H4 (cell line): Measurements from ENCODE around the gene CDH18. TPM values are rescaled to one million over a fixed set of nuclear protein-coding genes. Genes with fewer than 3 reads are reported as not detected.
A peak's percentile ranks its signal among the peaks of the same experiment; 100 is the strongest.
"Not testable (repeated sequence)": the region's sequence is repeated elsewhere in the genome, so short reads cannot be mapped to it uniquely, and the experiment has no call there.

Experiments
- DNase-seq: peaks from one replicate; pipeline ENCODE4 v3.0.0-alpha.2; 2015; ENCODE audit warnings: low spot score
- total RNA-seq: library from RNA; depleted of rRNA; stranded (reverse); fragments of >200 nt; shearing (Covaris generic); gene quantifications from 2 replicates; pipeline ENCODE4 v1.2.3, GENCODE V29; 2014

Gene CDH18
- total RNA-seq, 1 experiment from 2014 or later, result 3.2 TPM

GRCh38 chr5:19862711-19863110, 125.3 kb downstream of the CDH18 start:
- no peak for DNase-seq

- no peak for DNase-seq
Measured at GRCh38 chr5:19859020-19859419, 129.0 kb downstream of the CDH18 start.

- DNase-seq, result peak; percentile 51
Measured at GRCh38 chr5:19855931-19856330, 132.1 kb downstream of the CDH18 start.

GRCh38 chr5:19855453-19855852, 132.5 kb downstream of the CDH18 start:
- no peak for DNase-seq

- DNase-seq, result no peak
Measured at GRCh38 chr5:19855031-19855430, 133.0 kb downstream of the CDH18 start.

- DNase-seq, result no peak
Measured at GRCh38 chr5:19853616-19854240, 134.3 kb downstream of the CDH18 start.

- no peak for DNase-seq
Measured at GRCh38 chr5:19837536-19838174, 150.3 kb downstream of the CDH18 start.

- DNase-seq, result no peak
Measured at GRCh38 chr5:19835442-19835841, 152.6 kb downstream of the CDH18 start.

GRCh38 chr5:19812720-19813119, 175.3 kb downstream of the CDH18 start:
- DNase-seq, result not testable (repeated sequence)

- DNase-seq, result no peak
Measured at GRCh38 chr5:19806756-19807155, 181.2 kb downstream of the CDH18 start.

- DNase-seq, result no peak
Measured at GRCh38 chr5:19802686-19803085, 185.3 kb downstream of the CDH18 start.

- DNase-seq, result peak; percentile 67
Measured at GRCh38 chr5:19795218-19795617, 192.8 kb downstream of the CDH18 start.

GRCh38 chr5:19790829-19791466, 197.1 kb downstream of the CDH18 start:
- DNase-seq, result no peak

- DNase-seq, result no peak
Measured at GRCh38 chr5:19782566-19782965, 205.4 kb downstream of the CDH18 start.

GRCh38 chr5:19777363-19777762, 210.6 kb downstream of the CDH18 start:
- DNase-seq, result no peak

- DNase-seq, result not testable (repeated sequence)
Measured at GRCh38 chr5:19776886-19777285, 211.1 kb downstream of the CDH18 start.

- DNase-seq, result peak; percentile 30
Measured at GRCh38 chr5:19771174-19771835, 216.7 kb downstream of the CDH18 start.

- DNase-seq, result no peak
Measured at GRCh38 chr5:19770396-19770795, 217.6 kb downstream of the CDH18 start.

GRCh38 chr5:19767987-19768386, 220.0 kb downstream of the CDH18 start:
- DNase-seq, result no peak

GRCh38 chr5:19753579-19753978, 234.4 kb downstream of the CDH18 start:
- no peak for DNase-seq

GRCh38 chr5:19751326-19751725, 236.7 kb downstream of the CDH18 start:
- DNase-seq, result no peak

GRCh38 chr5:19745247-19745646, 242.8 kb downstream of the CDH18 start:
- no peak for DNase-seq

GRCh38 chr5:19739671-19740070, 248.3 kb downstream of the CDH18 start:
- no peak for DNase-seq
